ENCODE results near the gene CTNNA3.
"Not testable (repeated sequence)": the region's sequence is repeated elsewhere in the genome, so short reads cannot be mapped to it uniquely, and the experiment has no call there.

The CTNNA3 gene

DNA sequence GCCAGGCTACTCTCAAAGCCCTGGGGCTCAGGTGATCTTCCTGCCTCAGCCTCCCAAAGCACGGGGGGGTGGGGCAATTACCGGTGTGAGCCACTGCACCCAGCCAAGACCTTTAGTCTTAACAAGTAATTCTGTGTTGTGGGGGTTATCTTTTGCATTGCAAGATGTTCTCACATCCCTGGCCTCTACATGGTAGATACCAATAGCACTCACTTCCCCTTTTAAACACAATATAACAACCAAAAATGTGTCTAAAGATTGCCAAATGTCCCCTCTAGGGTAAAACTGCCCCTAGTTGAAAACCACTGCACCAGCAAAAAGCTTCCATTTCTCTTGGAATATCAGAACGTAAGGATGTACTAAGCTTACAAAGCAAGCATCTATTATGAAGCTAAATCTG, 225.0 kb downstream of the CTNNA3 start:
- H3K36me3 ChIP-seq (ENCODE audit: control insufficient read depth, insufficient read depth, low read length) = no peaks in the 10 kb centered on the region
- no peaks in the 10 kb centered on the region for H3K9me3 ChIP-seq (ENCODE audit: control insufficient read depth, low read length)
- no peak overlapping the region for H3K4me3 ChIP-seq (ENCODE audit: extremely low read depth, insufficient read depth, low read length, poor library complexity, severe bottlenecking)
- no peak overlapping the region for H3K27ac ChIP-seq (ENCODE audit: low read depth, low read length, severe bottlenecking)
- no peaks in the 10 kb centered on the region for H3K4me1 ChIP-seq (ENCODE audit: control insufficient read depth, insufficient read depth, low read length, poor library complexity, severe bottlenecking)
- WGBS, 2 experiments (ENCODE audit: insufficient coverage in 2 of 2) = 86 to 91% methylated on average over 1 of the region's 3 CpGs

GRCh38 chr10:67464278-67464677, 231.7 kb downstream of the CTNNA3 start:
- H3K4me3 ChIP-seq (ENCODE audit: extremely low read depth, insufficient read depth, low read length, poor library complexity, severe bottlenecking) = no peak overlapping the region
- no peaks in the 10 kb centered on the region for H3K9me3 ChIP-seq (ENCODE audit: control insufficient read depth, low read length)
- H3K4me1 ChIP-seq (ENCODE audit: control insufficient read depth, insufficient read depth, low read length, poor library complexity, severe bottlenecking) = no peaks in the 10 kb centered on the region
- 83% methylated on average over 2 of the region's 3 CpGs; no CpG with 5 or more reads in 1 of the 2 experiments for WGBS, 2 experiments (ENCODE audit: insufficient coverage in 2 of 2)
- no peaks in the 10 kb centered on the region for H3K36me3 ChIP-seq (ENCODE audit: control insufficient read depth, insufficient read depth, low read length)
- no peak overlapping the region for H3K27ac ChIP-seq (ENCODE audit: low read depth, low read length, severe bottlenecking)

DNA sequence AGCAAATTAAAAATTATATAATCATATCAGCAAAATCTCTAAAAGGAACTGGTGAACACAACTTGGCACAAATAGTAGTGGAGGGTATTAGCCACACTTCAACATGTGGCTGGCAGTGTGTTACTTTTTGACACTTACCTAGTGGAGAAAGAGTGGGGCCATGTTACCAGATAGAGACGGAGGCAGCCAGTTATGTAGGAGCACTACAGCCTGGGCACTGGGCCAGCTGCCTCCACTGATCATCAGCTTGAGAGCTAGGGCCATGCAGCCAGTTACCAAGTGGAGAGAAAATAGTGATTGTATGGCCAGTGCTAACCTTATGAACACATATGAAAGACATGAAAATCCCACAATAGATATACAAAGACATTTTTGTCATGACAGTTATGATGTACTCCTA, 243.1 kb downstream of the CTNNA3 start:
- 100% methylated on average over 1 of the region's 1 CpG; no CpG with 5 or more reads in 1 of the 2 experiments for WGBS, 2 experiments (ENCODE audit: insufficient coverage in 2 of 2)
- Histone ChIP-seq H3K27ac (ENCODE audit: low read depth, low read length, severe bottlenecking) (no peak overlapping the region), H3K4me1 (ENCODE audit: control insufficient read depth, insufficient read depth, low read length, poor library complexity, severe bottlenecking) (no peaks in the 10 kb centered on the region), H3K9me3 (ENCODE audit: control insufficient read depth, low read length) (no peaks in the 10 kb centered on the region), H3K4me3 (ENCODE audit: extremely low read depth, insufficient read depth, low read length, poor library complexity, severe bottlenecking) (no peak overlapping the region), H3K36me3 (ENCODE audit: control insufficient read depth, insufficient read depth, low read length) (no peaks in the 10 kb centered on the region)

GRCh38 chr10:67438605-67439304, 257.2 kb downstream of the CTNNA3 start:
- H3K4me1 ChIP-seq (ENCODE audit: control insufficient read depth, insufficient read depth, low read length, poor library complexity, severe bottlenecking) = no peaks in the 10 kb centered on the region
- no peaks in the 10 kb centered on the region for H3K9me3 ChIP-seq (ENCODE audit: control insufficient read depth, low read length)
- no peak overlapping the region for H3K4me3 ChIP-seq (ENCODE audit: extremely low read depth, insufficient read depth, low read length, poor library complexity, severe bottlenecking)
- H3K36me3 ChIP-seq (ENCODE audit: control insufficient read depth, insufficient read depth, low read length) = no peaks in the 10 kb centered on the region
- WGBS, 2 experiments (ENCODE audit: insufficient coverage in 2 of 2) = 60 to 82% methylated on average over 2 to 4 of the region's 4 CpGs
- no peak overlapping the region for H3K27ac ChIP-seq (ENCODE audit: low read depth, low read length, severe bottlenecking)

DNA sequence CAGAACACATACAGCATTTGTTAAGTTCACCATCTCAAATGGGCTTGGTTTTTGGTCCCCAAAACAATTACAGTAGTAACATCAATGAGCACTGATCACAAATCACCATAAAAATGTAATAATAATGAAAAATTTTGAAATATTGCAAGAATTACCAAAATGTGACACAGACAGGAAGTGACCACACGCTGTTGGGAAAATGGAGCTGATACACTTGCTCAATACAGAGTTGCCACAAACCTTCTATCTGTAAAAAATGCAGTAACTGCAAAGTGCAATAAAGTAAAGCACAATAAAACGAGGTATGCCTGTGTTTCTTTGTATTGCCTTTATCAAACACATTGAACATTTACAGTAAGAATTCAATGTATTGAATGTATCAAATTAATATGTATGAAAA, 262.7 kb downstream of the CTNNA3 start:
- H3K4me3 ChIP-seq (ENCODE audit: extremely low read depth, insufficient read depth, low read length, poor library complexity, severe bottlenecking) = no peak overlapping the region
- H3K9me3 ChIP-seq (ENCODE audit: control insufficient read depth, low read length) = no peaks in the 10 kb centered on the region
- no peak overlapping the region for H3K27ac ChIP-seq (ENCODE audit: low read depth, low read length, severe bottlenecking)
- H3K4me1 ChIP-seq (ENCODE audit: control insufficient read depth, insufficient read depth, low read length, poor library complexity, severe bottlenecking) = no peaks in the 10 kb centered on the region
- 83 to 100% methylated on average over 1 of the region's 2 CpGs for WGBS, 2 experiments (ENCODE audit: insufficient coverage in 2 of 2)
- no peaks in the 10 kb centered on the region for H3K36me3 ChIP-seq (ENCODE audit: control insufficient read depth, insufficient read depth, low read length)

DNA sequence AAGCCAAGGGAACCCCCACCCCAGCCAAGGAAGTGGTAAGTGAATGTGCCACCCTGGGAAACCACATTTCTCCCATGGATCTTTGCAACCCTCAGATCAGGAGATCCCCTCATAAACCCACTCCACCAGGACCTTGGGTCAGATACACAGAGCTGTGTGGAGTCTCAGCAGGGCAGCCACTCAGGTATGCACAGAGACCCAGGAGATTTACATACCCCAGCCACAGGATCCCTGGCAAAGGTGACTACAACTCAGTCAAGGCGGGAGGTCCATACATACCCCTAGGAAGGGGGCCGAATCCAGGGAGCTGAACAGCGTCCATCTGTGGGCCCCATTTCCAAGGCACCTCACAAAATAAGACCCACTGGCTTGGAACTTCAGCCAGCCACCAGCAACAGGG, 293.4 kb downstream of the CTNNA3 start:
- Histone ChIP-seq H3K4me3 (ENCODE audit: extremely low read depth, insufficient read depth, low read length, poor library complexity, severe bottlenecking) (no peak overlapping the region), H3K4me1 (ENCODE audit: control insufficient read depth, insufficient read depth, low read length, poor library complexity, severe bottlenecking) (no peaks in the 10 kb centered on the region), H3K27ac (ENCODE audit: low read depth, low read length, severe bottlenecking) (no peak overlapping the region), H3K9me3 (ENCODE audit: control insufficient read depth, low read length) (no peaks in the 10 kb centered on the region), H3K36me3 (ENCODE audit: control insufficient read depth, insufficient read depth, low read length) (no peaks in the 10 kb centered on the region)
- 63 to 75% methylated on average over 1 to 3 of the region's 3 CpGs for WGBS, 2 experiments (ENCODE audit: insufficient coverage in 2 of 2)

GRCh38 chr10:67401711-67402110, 294.3 kb downstream of the CTNNA3 start:
- 0 to 17% methylated on average over 1 of the region's 1 CpG for WGBS, 2 experiments (ENCODE audit: insufficient coverage in 2 of 2)
- H3K27ac ChIP-seq (ENCODE audit: low read depth, low read length, severe bottlenecking) = no peak overlapping the region
- H3K9me3 ChIP-seq (ENCODE audit: control insufficient read depth, low read length) = no peaks in the 10 kb centered on the region
- H3K4me1 ChIP-seq (ENCODE audit: control insufficient read depth, insufficient read depth, low read length, poor library complexity, severe bottlenecking) = no peaks in the 10 kb centered on the region
- H3K4me3 ChIP-seq (ENCODE audit: extremely low read depth, insufficient read depth, low read length, poor library complexity, severe bottlenecking) = no peak overlapping the region
- no peaks in the 10 kb centered on the region for H3K36me3 ChIP-seq (ENCODE audit: control insufficient read depth, insufficient read depth, low read length)

DNA sequence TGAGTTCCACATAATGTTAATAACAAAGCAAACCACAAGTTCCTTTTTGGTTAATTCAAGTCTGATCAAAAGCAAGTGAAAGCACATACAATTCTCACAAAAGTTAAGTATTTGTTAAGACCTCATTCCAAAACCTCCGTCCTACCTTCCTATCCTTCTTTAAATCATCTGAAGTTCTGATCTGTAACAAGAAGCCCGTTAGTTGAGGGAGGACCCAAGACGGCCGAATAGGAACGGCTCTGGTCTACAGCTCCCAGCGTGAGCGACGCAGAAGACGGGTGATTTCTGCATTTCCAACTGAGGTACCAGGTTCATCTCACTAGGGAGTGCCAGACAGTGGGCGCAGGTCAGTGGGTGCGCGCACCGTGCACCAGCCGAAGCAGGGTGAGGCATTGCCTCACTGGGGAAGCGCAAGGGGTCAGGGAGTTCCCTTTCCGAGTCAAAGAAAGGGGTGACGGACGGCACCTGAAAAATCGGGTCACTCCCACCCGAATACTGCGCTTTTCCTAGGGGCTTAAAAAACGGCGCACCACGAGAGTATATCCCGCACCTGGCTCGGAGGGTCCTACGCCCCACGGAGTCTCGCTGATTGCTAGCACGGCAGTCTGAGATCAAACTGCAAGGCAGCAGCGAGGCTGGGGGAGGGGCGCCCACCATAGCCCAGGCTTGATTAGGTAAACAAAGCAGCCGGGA, 309.0 kb downstream of the CTNNA3 start:
- not testable (repeated sequence) for H3K27ac ChIP-seq (ENCODE audit: low read depth, low read length, severe bottlenecking); H3K4me3 ChIP-seq (ENCODE audit: extremely low read depth, insufficient read depth, low read length, poor library complexity, severe bottlenecking); H3K36me3 ChIP-seq (ENCODE audit: control insufficient read depth, insufficient read depth, low read length); H3K9me3 ChIP-seq (ENCODE audit: control insufficient read depth, low read length)
- 54 to 68% methylated on average over 30 of the region's 33 CpGs for WGBS, 2 experiments (ENCODE audit: insufficient coverage in 2 of 2)
- H3K4me1 ChIP-seq (ENCODE audit: control insufficient read depth, insufficient read depth, low read length, poor library complexity, severe bottlenecking) = peaks cover 12% of the 10 kb centered on the region

DNA sequence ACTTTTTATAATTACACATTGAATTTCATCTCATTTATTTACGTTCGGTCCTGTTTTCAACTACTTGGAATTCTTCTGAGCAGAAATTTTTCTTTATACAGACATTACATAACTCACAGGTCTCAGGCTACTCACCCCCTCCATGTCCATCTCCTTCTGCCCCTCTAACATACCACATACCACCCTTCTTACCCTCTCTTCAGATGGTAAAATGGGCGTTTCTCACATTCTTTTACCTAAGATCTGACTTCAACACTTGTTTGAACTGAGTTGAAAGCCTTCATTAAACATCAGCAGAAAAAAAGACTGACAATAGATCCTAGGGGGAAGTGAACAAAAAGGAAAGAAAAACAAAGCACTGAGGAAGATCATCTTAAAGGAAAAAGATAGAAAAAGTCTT, 309.7 kb downstream of the CTNNA3 start:
- Histone ChIP-seq H3K36me3 (ENCODE audit: control insufficient read depth, insufficient read depth, low read length) (no peaks in the 10 kb centered on the region), H3K9me3 (ENCODE audit: control insufficient read depth, low read length) (no peaks in the 10 kb centered on the region), H3K4me1 (ENCODE audit: control insufficient read depth, insufficient read depth, low read length, poor library complexity, severe bottlenecking) (peaks cover 12% of the 10 kb centered on the region), H3K27ac (ENCODE audit: low read depth, low read length, severe bottlenecking) (no peak overlapping the region), H3K4me3 (ENCODE audit: extremely low read depth, insufficient read depth, low read length, poor library complexity, severe bottlenecking) (no peak overlapping the region)
- WGBS, 2 experiments (ENCODE audit: insufficient coverage in 2 of 2) = 76 to 94% methylated on average over 2 of the region's 3 CpGs

DNA sequence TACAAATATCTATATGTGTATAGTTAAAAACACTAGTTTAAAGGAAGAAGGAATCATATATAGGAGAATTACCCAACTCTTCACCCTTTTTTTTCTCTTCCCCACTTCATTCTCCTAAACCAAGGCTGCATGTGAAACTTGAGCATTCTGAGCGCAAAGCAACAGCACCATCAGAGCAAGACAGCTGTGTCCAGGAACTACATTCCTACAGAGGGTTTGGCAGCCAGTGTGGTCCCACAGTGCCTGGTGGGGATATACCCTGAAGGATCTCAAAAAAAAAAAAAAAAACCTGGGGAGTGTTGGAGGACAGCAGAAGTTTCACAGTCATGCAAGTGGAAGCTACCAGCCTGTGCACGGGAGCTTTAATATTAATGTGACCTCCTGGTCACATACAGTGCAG, 310.4 kb downstream of the CTNNA3 start:
- no peaks in the 10 kb centered on the region for H3K9me3 ChIP-seq (ENCODE audit: control insufficient read depth, low read length)
- no CpG with 5 or more reads among the region's 2 CpGs for WGBS, 2 experiments (ENCODE audit: insufficient coverage in 2 of 2)
- H3K27ac ChIP-seq (ENCODE audit: low read depth, low read length, severe bottlenecking) = no peak overlapping the region
- peaks cover 12% of the 10 kb centered on the region for H3K4me1 ChIP-seq (ENCODE audit: control insufficient read depth, insufficient read depth, low read length, poor library complexity, severe bottlenecking)
- H3K4me3 ChIP-seq (ENCODE audit: extremely low read depth, insufficient read depth, low read length, poor library complexity, severe bottlenecking) = no peak overlapping the region
- H3K36me3 ChIP-seq (ENCODE audit: control insufficient read depth, insufficient read depth, low read length) = no peaks in the 10 kb centered on the region

GRCh38 chr10:67385089-67385488, 310.9 kb downstream of the CTNNA3 start:
- no peak overlapping the region for H3K4me3 ChIP-seq (ENCODE audit: extremely low read depth, insufficient read depth, low read length, poor library complexity, severe bottlenecking)
- no peaks in the 10 kb centered on the region for H3K9me3 ChIP-seq (ENCODE audit: control insufficient read depth, low read length)
- H3K4me1 ChIP-seq (ENCODE audit: control insufficient read depth, insufficient read depth, low read length, poor library complexity, severe bottlenecking) = peaks cover 12% of the 10 kb centered on the region
- H3K27ac ChIP-seq (ENCODE audit: low read depth, low read length, severe bottlenecking) = no peak overlapping the region
- H3K36me3 ChIP-seq (ENCODE audit: control insufficient read depth, insufficient read depth, low read length) = no peaks in the 10 kb centered on the region

All from mesodermal cell (in vitro differentiated cells).